Ovary (tissue), 9 donors: Measurements from ENCODE around the gene PDX1. TPM values are rescaled to one million over a fixed set of nuclear protein-coding genes. Genes with fewer than 3 reads are reported as not detected.

Experiments
- DNase-seq, 5 donors: peaks; one replicate each; pipeline ENCODE4 v3.0.0-alpha.2; 2019 to 2020
- H3K27ac ChIP-seq, 2 donors: fragments of 200-600 bp; one replicate each; pipeline versions ENCODE4 v1.5.1 to v1.8.0; 2019 to 2022
- H3K27me3 ChIP-seq: fragments of 200-600 bp; one replicate; pipeline ENCODE4 v1.8.0; 2022
- H3K36me3 ChIP-seq: fragments of 200-600 bp; sonication (generic); one replicate; pipeline ENCODE4 v1.5.1; 2019
- H3K4me1 ChIP-seq: one replicate; pipeline ENCODE4 v1.8.1; 2013; ENCODE audit warnings: mild to moderate bottlenecking, moderate library complexity; ENCODE audit not compliant: insufficient read depth
- H3K4me3 ChIP-seq: fragments of 200-600 bp; sonication (generic); one replicate; pipeline ENCODE4 v1.5.1; 2017
- H3K9me3 ChIP-seq, 2 donors: fragments of 200-600 bp in 1 of 2; sonication (generic) in 1 of 2; one replicate each; pipeline versions ENCODE4 v1.5.1 to v1.8.1; 2013 to 2019; ENCODE audit warnings: mild to moderate bottlenecking in 1 of 2, moderate library complexity in 1 of 2
- EP300 ChIP-seq: sonication (generic); formaldehyde crosslinking; IDR thresholded peaks from one replicate; pipeline ENCODE4 v1.6.1; 2017; ENCODE audit warnings: antibody characterized with exemption
- POLR2A ChIP-seq: fragments of 450-650 bp; IDR thresholded peaks from one replicate; pipeline ENCODE4 v1.6.1; 2017; ENCODE audit warnings: antibody characterized with exemption, mild to moderate bottlenecking, moderate library complexity
- WGBS, 3 donors: extraction: QIAGEN DNeasy Blood & Tissue Kit in 1 of 3; methylation state at CpG; one replicate each; pipeline versions ENCODE4 v1.1.5 to v1.1.7; 2013 to 2017; 5-methylcytosine and 5-hydroxymethylcytosine counted together
- intact Hi-C, 4 donors: fragments of 100-400 bp; cut with DNase I; formaldehyde crosslinking; loops; one replicate each; pipeline versions ENCODE4 v1.11.0 to v1.15.1; 2022 to 2023
- polyA plus RNA-seq, 2 donors: library from polyadenylated mRNA; stranded (reverse); fragments of 200-250 nt in 1 of 2; fragments of 350-450 nt in 1 of 2; fragmentation: Illumina TruSeq in 1 of 2; extraction: RNeasy Lipid Tissue Mini Kit (QIAGEN cat#74804) in 1 of 2; gene quantifications; one replicate each; pipeline ENCODE4 v1.2.3, GENCODE V29; 2013 to 2014
- total RNA-seq, 7 donors: library from RNA; depleted of rRNA in 2 of 7; stranded (reverse); fragments of >200 nt in 2 of 7; fragmentation: NEBNext Ultra II Directional in 3 of 7; extraction: Animal tissue kit (Norgen Biotek cat#: 25700) in 3 of 7; gene quantifications; one replicate each; pipeline versions ENCODE4 v1.1.0 to v1.2.4, GENCODE V29; 2016 to 2023
- TF ChIP-seq, protein P1 (sequence below), 3 donors: fragments of 450-650 bp in 2 of 3; fragments of 200-600 bp in 1 of 3; IDR thresholded peaks; one replicate each; pipeline versions ENCODE4 v1.5.1 to v1.8.0; 2016 to 2022; ENCODE audit warnings: antibody characterized with exemption in 3 of 3, mild to moderate bottlenecking in 1 of 3
- donor health status: DM: no; HTN: no; CAD: no; lungs with moderate emphysema.
- donor health status: DM: no; HTN: no; CAD: no.
- donor health status: Bipolar disorder and iron deficiency.
- donor health status: DM: yes; HTN: yes; CAD: no.
- donor health status: DM: no; HTN: no; CAD: no.
- donor health status: DM: yes; HTN: yes; CAD: no.

PDX1 gene
- total and polyA plus RNA-seq, 9 donors: not detected

DNA sequence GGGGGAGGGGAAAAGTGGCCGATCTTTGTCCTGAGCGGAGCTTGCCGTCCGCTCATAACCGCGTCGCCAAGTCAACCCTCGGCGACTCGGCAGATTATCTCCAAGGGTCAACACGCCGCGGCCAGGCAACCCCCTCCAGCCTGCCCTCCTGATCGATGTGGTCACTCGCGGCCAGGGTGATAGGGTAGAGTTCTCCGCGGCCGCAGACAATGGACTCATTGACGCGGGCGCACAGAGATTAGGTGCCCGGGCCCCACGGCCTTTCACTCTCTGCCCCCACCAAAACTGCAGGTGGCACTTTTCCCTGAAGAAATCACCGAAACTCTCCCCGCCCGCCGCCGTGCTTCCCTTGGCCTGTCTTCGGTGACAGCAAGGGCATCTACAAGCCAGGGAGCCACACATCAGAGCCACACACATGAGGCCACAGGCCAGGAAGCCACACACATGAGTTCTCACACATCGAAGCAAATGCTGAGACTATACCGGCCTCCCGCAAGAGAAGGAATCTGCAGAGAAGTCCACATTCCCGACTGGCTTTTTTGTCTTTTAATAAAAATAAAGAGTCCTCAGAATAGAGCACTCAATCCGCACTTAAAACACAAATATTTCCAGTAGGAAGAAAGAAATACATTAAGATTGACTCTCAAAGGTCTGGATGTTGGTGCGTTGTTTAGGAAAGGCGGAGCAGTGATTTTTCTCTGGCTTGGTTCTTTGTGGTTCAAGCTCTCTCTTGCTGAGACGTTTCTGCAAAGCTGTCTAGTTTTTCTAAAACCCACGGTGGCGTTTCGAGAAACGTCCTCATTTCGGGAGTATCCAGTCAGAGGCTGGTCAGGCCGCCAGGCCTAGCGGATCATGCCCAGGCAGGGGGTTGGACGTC is 1.5 kb upstream of the PDX1 start:
- Histone ChIP-seq H3K4me3 (no peak overlapping the region), H3K36me3 (no peaks in the 10 kb centered on the region), H3K9me3 (no peaks in the 10 kb centered on the region), H3K27ac (no peak overlapping the region), H3K27me3 (no peaks in the 10 kb centered on the region), H3K4me1 (peaks cover 1% of the 10 kb centered on the region)
- DNase-seq: no peak
- TF ChIP-seq, protein P1, sequence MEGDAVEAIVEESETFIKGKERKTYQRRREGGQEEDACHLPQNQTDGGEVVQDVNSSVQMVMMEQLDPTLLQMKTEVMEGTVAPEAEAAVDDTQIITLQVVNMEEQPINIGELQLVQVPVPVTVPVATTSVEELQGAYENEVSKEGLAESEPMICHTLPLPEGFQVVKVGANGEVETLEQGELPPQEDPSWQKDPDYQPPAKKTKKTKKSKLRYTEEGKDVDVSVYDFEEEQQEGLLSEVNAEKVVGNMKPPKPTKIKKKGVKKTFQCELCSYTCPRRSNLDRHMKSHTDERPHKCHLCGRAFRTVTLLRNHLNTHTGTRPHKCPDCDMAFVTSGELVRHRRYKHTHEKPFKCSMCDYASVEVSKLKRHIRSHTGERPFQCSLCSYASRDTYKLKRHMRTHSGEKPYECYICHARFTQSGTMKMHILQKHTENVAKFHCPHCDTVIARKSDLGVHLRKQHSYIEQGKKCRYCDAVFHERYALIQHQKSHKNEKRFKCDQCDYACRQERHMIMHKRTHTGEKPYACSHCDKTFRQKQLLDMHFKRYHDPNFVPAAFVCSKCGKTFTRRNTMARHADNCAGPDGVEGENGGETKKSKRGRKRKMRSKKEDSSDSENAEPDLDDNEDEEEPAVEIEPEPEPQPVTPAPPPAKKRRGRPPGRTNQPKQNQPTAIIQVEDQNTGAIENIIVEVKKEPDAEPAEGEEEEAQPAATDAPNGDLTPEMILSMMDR (IDR thresholded peaks at IDR 0.05): no peak
- TF ChIP-seq EP300 (no peak), POLR2A (no peak)
- intact Hi-C loops: no loop called here
- WGBS, 3 donors: 8 to 10% (median 8%) methylated on average over 46 of the region's 46 CpGs

DNA sequence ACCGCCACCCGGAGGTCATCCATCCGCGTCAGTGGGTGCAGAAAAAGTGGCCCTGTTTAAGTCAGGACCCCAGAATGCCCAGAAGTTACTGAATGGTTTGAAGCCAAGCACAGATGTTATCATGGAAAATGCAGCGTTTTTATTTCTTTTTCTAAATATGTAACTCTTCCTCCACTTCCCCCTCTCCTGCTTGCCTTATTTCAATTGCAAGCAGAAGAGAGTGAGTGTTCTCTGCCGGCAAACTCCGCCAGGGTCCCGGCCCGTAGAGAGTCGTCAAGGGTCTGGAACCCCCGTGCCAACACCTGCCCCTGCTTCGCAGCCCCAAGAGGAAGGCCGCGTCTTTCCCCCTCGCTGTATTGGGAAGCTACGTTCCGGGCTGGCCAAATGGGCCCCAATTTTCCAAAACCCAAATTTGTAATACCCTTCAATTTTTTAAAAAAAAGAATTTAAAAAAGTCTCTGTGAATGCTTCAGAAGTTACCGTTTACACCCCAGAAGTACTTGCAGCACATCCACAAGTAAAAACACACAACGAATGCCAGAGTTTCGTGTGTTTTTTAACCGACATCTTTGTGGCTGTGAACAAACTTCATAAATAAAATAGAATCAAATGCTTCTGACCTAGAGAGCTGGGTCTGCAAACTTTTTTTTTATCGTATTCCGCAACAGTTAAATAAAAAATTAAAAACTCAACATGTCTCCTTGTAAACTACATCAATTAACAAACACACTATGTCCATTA is 712 bp upstream of the PDX1 start:
- Histone ChIP-seq H3K9me3 (no peaks in the 10 kb centered on the region), H3K4me1 (peaks cover 1% of the 10 kb centered on the region), H3K4me3 (no peak overlapping the region), H3K27me3 (no peaks in the 10 kb centered on the region), H3K36me3 (no peaks in the 10 kb centered on the region), H3K27ac (no peak overlapping the region)
- DNase-seq: no peak
- 13 to 15% (median 14%) methylated on average over 23 of the region's 23 CpGs for WGBS, 3 donors
- TF ChIP-seq EP300: no peak
- intact Hi-C loops: no loop called here

DNA sequence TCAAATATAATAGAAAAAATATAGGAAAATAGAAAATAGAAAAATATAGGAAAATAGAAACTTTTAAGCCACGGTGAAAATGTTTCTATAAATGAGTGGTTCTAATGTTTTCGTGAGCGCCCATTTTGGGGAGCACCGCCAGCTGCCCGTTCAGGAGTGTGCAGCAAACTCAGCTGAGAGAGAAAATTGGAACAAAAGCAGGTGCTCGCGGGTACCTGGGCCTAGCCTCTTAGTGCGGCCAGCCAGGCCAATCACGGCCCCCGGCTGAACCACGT is 204 bp upstream of the PDX1 start:
- 5 to 9% (median 6%) methylated on average over 11 of the region's 11 CpGs for WGBS, 3 donors
- peak overlapping the region; percentile 20 for H3K4me3 ChIP-seq
- DNase-seq: no peak
- peaks cover 1% of the 10 kb centered on the region for H3K4me1 ChIP-seq
- intact Hi-C loops: no loop called here
- H3K27ac ChIP-seq: no peak overlapping the region
- peaks cover 2% of the 10 kb centered on the region for H3K27me3 ChIP-seq
- H3K9me3 ChIP-seq: no peaks in the 10 kb centered on the region
- TF ChIP-seq, protein P1 (IDR thresholded peaks at IDR 0.05): no peak
- TF ChIP-seq POLR2A (no peak), EP300 (no peak)
- H3K36me3 ChIP-seq: no peaks in the 10 kb centered on the region

DNA sequence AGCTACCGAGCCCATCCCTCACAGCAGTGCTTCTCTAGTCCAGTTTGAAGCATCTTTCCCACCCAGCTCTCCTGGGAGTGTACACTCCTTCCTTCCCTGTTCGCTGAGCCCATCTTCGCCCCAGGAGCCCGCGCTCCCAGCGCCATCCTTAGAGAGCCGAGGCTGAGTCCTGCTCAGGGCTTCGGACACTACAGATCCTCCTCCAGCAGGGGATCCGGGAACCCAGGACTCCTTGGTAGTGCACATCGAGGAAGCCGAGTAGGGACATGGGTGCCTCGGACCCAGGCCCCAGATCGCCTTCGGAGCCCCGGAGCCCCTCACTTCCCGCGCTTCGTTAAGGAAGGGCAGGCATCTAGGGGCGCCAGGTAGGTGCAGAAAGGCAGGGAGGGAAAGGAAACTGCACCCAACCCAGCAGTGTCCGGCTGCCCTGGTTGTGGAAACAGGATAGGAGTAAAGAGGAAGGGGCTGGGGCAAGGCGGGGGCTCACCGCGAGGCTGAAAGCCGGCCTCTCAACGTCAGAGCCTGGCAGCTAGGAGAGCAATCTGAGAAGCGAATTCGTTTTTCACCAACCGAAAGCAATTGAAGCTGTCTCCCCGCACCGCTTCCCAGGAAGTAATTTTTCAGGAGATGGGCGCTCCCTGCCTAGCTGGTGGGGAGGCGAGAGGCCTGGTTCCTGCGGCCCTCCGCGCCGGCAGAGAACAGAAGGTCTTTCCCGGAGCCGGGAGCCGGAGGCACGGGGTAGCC is 1.0 kb downstream of the PDX1 start:
- no peak overlapping the region for H3K4me3 ChIP-seq
- H3K9me3 ChIP-seq: no peaks in the 10 kb centered on the region
- no peak for TF ChIP-seq POLR2A
- TF ChIP-seq EP300: no peak
- TF ChIP-seq, protein P1 (IDR thresholded peaks at IDR 0.05): no peak
- no peaks in the 10 kb centered on the region for H3K36me3 ChIP-seq
- WGBS, 3 donors: 0 to 1% (median 1%) methylated on average over 31 to 40 of the region's 40 CpGs
- intact Hi-C loops: no loop called here
- H3K4me1 ChIP-seq: peaks cover 1% of the 10 kb centered on the region
- H3K27me3 ChIP-seq: peaks cover 4% of the 10 kb centered on the region
- H3K27ac ChIP-seq: no peak overlapping the region
- DNase-seq: no peak
